Astrocyte of the spinal cord (primary cell): Measurements from ENCODE around the gene KLK3.
"Not testable (repeated sequence)": the region's sequence is repeated elsewhere in the genome, so short reads cannot be mapped to it uniquely, and the experiment has no call there.

ENCODE experiments used
- DNase-seq: peaks from one replicate; pipeline ENCODE4 v3.0.0; 2011; ENCODE audit warnings: low read depth, low spot score
- H3K4me3 ChIP-seq: 2 replicates; pipeline ENCODE4 v1.5.1; 2011; ENCODE audit warnings: low read depth, mild to moderate bottlenecking, low read length, moderate library complexity
- CTCF ChIP-seq: IDR thresholded peaks from 2 replicates; pipeline ENCODE4 v1.5.1; 2012; ENCODE audit warnings: low read depth, mild to moderate bottlenecking, low read length, inconsistent platforms
- in situ Hi-C: cut with HindIII; loops from 2 replicates; pipeline ENCODE4 v1.10.0; 2017; ENCODE audit warnings: low sequenced_read_pairs

The KLK3 gene

DNA sequence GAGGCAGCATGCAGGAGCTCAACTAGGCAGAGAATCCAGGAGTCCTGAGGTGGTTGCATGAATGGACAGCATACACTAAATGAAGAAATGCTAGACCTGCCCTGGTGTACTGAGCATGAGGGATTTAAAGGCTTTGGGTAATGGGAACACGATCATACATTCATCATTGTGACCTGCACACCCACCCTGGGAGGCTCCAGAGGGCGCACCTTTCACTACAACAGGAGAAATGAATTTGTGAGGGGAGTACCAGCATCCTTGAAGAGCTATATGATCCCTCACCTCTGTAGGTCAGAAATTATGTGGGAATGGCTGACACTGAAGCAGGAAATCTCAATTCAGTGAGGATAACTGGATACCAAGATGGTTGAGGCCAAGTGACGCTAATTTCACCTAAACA is 27.5 kb downstream of the KLK3 start:
- TF ChIP-seq CTCF: no peak
- in situ Hi-C loops: no loop called here
- H3K4me3 ChIP-seq: no peak overlapping the region
- no peak for DNase-seq

GRCh38 chr19:50889638-50890037 is 34.9 kb downstream of the KLK3 start:
- H3K4me3 ChIP-seq: no peak overlapping the region
- TF ChIP-seq CTCF: no peak
- DNase-seq: no peak
- in situ Hi-C loops: no loop called here

- H3K4me3 ChIP-seq: no peak overlapping the region
- no peak for TF ChIP-seq CTCF
- in situ Hi-C loops: no loop called here
- DNase-seq: no peak
These were observed 35.9 kb downstream of the KLK3 start for GRCh38 chr19:50890422-50891252.

GRCh38 chr19:50891253-50891625 is 36.5 kb downstream of the KLK3 start:
- DNase-seq: no peak
- H3K4me3 ChIP-seq: no peak overlapping the region
- no peak for TF ChIP-seq CTCF
- in situ Hi-C loops: no loop called here

DNA sequence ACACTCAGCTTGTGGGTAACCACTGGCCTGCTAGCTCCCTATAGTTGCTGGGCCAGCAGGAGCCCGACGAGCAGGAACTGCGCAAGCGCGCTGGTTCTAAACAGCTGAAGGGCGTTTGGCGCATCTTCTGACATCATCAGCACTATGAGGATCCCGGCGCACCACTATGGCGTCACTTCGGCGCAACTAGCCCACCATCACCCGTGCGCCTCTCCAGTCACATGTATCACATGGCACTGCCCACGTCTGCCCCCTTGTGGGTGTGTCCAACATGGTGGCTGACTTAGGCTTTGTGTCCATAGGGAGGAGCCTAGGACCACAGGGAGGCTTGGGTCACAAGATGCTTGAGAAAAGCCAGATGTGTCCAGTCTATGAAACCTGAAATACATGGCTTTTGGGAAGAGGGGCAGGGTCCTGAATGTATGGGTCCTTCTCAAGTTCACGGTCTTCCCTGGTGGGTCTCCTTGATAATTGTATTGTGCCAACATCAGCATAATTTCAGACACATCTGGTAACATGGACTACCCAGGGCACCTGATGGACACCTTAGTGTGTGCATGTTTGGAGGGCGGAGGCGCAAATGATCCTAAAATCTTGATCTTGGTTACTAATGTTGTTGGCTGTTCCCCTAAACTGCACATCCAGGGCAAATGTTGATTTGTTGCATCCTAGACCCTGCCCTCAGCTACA is 38.5 kb downstream of the KLK3 start:
- no peak overlapping the region for H3K4me3 ChIP-seq
- TF ChIP-seq CTCF: no peak
- no peak for DNase-seq
- in situ Hi-C loops: no loop called here

GRCh38 chr19:50894478-50895356 is 40.0 kb downstream of the KLK3 start:
- no peak overlapping the region for H3K4me3 ChIP-seq
- no peak for TF ChIP-seq CTCF
- in situ Hi-C loops: no loop called here
- no peak for DNase-seq

DNA sequence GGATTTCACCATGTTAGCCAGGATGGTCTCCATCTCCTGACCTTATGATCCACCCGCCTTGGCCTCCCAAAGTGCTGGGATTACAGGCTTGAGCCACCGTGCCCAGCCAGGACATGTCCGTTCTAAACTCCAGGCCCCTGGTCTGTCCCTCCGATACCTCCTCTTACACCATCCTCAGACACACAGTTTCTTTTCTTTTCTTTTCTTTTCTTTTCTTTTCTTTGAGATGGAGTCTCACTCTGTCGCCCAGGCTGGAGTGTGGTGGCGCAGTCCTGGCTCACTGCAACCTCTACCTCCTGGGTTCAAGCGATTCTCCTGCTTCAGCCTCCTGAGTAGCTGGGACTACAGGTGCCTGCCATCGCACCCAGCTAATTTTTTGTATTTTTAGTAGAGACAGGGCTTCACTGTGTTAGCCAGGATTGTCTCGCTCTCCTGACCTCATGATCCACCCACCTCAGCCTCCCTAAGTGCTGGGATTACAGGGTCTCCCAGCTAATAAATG is 41.4 kb downstream of the KLK3 start:
- DNase-seq, H3K4me3 ChIP-seq, in situ Hi-C loops: not testable (repeated sequence)
